ENCODE results near the gene MOV10.
A peak's percentile ranks its signal among the peaks of the same experiment; 100 is the strongest.

Gene MOV10

DNA sequence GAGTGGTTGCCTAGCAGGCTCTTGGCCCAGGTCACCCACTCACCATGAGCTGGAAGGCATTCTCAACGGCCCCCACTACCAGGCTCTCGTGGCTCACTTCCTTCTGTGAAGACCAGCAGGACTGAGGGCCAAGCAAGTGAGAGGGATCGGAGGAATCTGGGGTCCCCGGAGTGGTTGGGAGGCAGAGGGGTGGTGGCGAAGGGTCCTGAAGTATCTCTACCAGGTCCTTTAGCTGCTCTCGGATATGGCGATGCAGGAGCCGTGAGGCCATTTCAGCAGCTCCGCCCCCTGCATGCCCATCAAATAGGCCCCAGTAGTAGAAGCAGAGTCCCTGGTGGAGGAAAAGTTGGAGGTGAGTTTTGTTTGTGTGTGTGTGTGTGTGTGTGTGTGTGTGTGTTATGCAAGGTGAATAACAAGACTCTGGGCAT is 38.3 kb downstream of the MOV10 start:
- Histone ChIP-seq H3K36me3 (ENCODE audit: control insufficient read depth, insufficient read depth, low read length) (no peaks in the 10 kb centered on the region), H3K9me3 (ENCODE audit: control insufficient read depth, low read length) (no peaks in the 10 kb centered on the region), H3K4me1 (ENCODE audit: control insufficient read depth, insufficient read depth, low read length, poor library complexity, severe bottlenecking) (peaks cover 24% of the 10 kb centered on the region), H3K27ac (ENCODE audit: low read depth, low read length, severe bottlenecking) (no peak overlapping the region), H3K4me3 (ENCODE audit: extremely low read depth, insufficient read depth, low read length, poor library complexity, severe bottlenecking) (no peak overlapping the region)
- 71 to 90% methylated on average over 7 to 8 of the region's 9 CpGs for WGBS, 2 experiments (ENCODE audit: insufficient coverage in 2 of 2)

DNA sequence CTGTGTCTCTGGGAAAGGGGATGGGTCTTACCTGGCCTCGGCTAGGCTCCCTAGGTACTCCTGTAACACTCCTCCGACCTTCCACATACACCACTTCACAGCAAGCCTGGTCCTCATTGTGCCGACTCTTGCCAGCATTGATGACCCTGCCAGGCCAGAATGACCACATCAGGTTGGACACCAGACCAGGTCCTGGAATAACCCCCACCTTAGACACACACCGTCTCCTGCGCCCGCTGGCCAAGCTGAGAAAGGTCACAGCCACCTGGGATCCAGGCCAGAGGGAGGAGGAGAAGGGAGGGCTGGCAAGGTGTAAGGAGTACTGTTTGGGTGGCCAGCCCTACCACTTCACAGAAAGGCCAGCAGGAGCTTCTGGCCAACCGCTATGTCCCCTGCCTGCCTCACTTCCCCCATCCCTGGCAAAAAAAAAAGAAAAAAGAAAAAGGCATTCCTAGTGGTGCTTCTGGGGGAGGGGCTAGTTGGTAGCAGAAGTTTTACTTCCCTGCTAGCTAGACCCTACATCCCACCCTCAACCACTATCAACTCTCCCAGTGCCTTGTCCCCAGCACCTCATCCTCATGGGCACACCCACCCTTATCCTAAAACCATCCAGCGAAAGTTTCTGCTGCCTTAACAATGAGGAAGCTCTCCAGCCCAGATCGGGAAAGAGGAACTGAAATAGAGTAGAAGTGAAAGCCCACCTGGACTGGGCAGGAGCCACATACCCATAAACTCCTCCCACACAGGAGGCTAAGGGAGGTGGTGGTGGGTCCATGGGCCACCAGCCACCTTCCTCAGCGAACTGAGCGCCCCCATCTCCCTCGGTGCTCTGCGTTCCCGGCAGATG is 39.2 kb downstream of the MOV10 start:
- Histone ChIP-seq H3K36me3 (ENCODE audit: control insufficient read depth, insufficient read depth, low read length) (no peaks in the 10 kb centered on the region), H3K4me3 (ENCODE audit: extremely low read depth, insufficient read depth, low read length, poor library complexity, severe bottlenecking) (peak overlapping the region; percentile 56), H3K9me3 (ENCODE audit: control insufficient read depth, low read length) (no peaks in the 10 kb centered on the region), H3K4me1 (ENCODE audit: control insufficient read depth, insufficient read depth, low read length, poor library complexity, severe bottlenecking) (peaks cover 20% of the 10 kb centered on the region), H3K27ac (ENCODE audit: low read depth, low read length, severe bottlenecking) (no peak overlapping the region)
- 28 to 89% methylated on average over 3 to 7 of the region's 14 CpGs for WGBS, 2 experiments (ENCODE audit: insufficient coverage in 2 of 2)

GRCh38 chr1:112714313-112715263 is 40.1 kb downstream of the MOV10 start:
- no peaks in the 10 kb centered on the region for H3K36me3 ChIP-seq (ENCODE audit: control insufficient read depth, insufficient read depth, low read length)
- H3K4me3 ChIP-seq (ENCODE audit: extremely low read depth, insufficient read depth, low read length, poor library complexity, severe bottlenecking): peak overlapping the region; percentile 56
- H3K9me3 ChIP-seq (ENCODE audit: control insufficient read depth, low read length): no peaks in the 10 kb centered on the region
- WGBS, 2 experiments (ENCODE audit: insufficient coverage in 2 of 2): 0% methylated on average over 50 to 67 of the region's 86 CpGs
- H3K27ac ChIP-seq (ENCODE audit: low read depth, low read length, severe bottlenecking): no peak overlapping the region
- peaks cover 20% of the 10 kb centered on the region for H3K4me1 ChIP-seq (ENCODE audit: control insufficient read depth, insufficient read depth, low read length, poor library complexity, severe bottlenecking)

DNA sequence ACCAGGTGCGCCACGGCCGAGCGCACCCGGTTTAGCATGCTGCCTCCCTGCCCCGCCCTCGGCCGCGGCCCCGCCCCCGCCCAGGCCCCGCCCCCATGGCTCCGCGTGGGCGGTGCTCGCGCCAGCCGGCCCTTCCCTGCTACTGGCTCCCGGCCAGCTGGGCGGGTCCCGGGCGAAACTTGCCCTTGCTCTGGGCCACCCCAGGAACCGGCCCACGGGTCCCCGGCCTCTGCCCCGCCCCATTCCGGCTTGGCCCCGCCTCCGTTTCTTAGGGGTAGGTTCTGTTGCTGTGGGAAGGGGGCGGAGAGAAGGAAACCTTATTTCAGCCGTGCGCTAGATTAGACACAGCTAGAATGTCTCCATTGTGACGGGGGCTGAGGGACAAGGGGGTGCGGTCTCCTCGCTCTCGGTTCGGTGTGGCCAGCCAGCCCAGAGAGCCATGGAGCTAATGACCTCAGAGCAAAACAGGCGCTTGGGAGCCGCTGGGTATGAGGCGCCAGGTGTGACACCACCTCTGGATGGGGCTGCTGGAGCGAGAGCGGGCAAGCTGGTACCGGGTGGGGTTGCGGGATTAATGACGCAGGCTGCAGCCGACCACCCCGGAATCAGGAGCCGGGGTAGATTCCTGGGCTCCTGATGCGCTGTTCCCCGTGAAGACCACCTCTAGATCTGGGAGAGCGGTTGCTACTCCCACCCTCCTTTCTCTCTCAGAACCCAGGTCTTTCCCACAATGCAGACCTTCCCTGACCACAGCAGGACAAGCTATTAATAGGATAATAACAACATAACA is 41.0 kb downstream of the MOV10 start, which contains the start of gene PPM1J:
Gene PPM1J (minus strand): TSS at position 69 of the 790 bp plus-strand sequence. CDS start 31 bp downstream, at position 38.
- 0 to 1% methylated on average over 29 to 44 of the region's 51 CpGs for WGBS, 2 experiments (ENCODE audit: insufficient coverage in 2 of 2)
- Histone ChIP-seq H3K9me3 (ENCODE audit: control insufficient read depth, low read length) (no peaks in the 10 kb centered on the region), H3K4me3 (ENCODE audit: extremely low read depth, insufficient read depth, low read length, poor library complexity, severe bottlenecking) (peak within 1 kb of the TSS; percentile 56), H3K4me1 (ENCODE audit: control insufficient read depth, insufficient read depth, low read length, poor library complexity, severe bottlenecking) (peaks cover 20% of the 10 kb centered on the region), H3K36me3 (ENCODE audit: control insufficient read depth, insufficient read depth, low read length) (no peaks in the 10 kb centered on the region), H3K27ac (ENCODE audit: low read depth, low read length, severe bottlenecking) (no peak within 1 kb of the TSS)

GRCh38 chr1:112716133-112716720 is 41.8 kb downstream of the MOV10 start:
- peaks cover 17% of the 10 kb centered on the region for H3K4me1 ChIP-seq (ENCODE audit: control insufficient read depth, insufficient read depth, low read length, poor library complexity, severe bottlenecking)
- peak overlapping the region; percentile 56 for H3K4me3 ChIP-seq (ENCODE audit: extremely low read depth, insufficient read depth, low read length, poor library complexity, severe bottlenecking)
- no peaks in the 10 kb centered on the region for H3K9me3 ChIP-seq (ENCODE audit: control insufficient read depth, low read length)
- no peak overlapping the region for H3K27ac ChIP-seq (ENCODE audit: low read depth, low read length, severe bottlenecking)
- H3K36me3 ChIP-seq (ENCODE audit: control insufficient read depth, insufficient read depth, low read length): no peaks in the 10 kb centered on the region
- 8 to 20% methylated on average over 4 to 12 of the region's 13 CpGs for WGBS, 2 experiments (ENCODE audit: insufficient coverage in 2 of 2)

GRCh38 chr1:112717263-112717873 is 42.9 kb downstream of the MOV10 start:
- Histone ChIP-seq H3K36me3 (ENCODE audit: control insufficient read depth, insufficient read depth, low read length) (no peaks in the 10 kb centered on the region), H3K9me3 (ENCODE audit: control insufficient read depth, low read length) (no peaks in the 10 kb centered on the region), H3K4me1 (ENCODE audit: control insufficient read depth, insufficient read depth, low read length, poor library complexity, severe bottlenecking) (peaks cover 13% of the 10 kb centered on the region), H3K4me3 (ENCODE audit: extremely low read depth, insufficient read depth, low read length, poor library complexity, severe bottlenecking) (no peak overlapping the region), H3K27ac (ENCODE audit: low read depth, low read length, severe bottlenecking) (no peak overlapping the region)
- no CpG with 5 or more reads among the region's 2 CpGs for WGBS, 2 experiments (ENCODE audit: insufficient coverage in 2 of 2)

GRCh38 chr1:112718691-112719418 is 44.4 kb downstream of the MOV10 start:
- H3K36me3 ChIP-seq (ENCODE audit: control insufficient read depth, insufficient read depth, low read length): no peaks in the 10 kb centered on the region
- peaks cover 15% of the 10 kb centered on the region for H3K4me1 ChIP-seq (ENCODE audit: control insufficient read depth, insufficient read depth, low read length, poor library complexity, severe bottlenecking)
- no peak overlapping the region for H3K4me3 ChIP-seq (ENCODE audit: extremely low read depth, insufficient read depth, low read length, poor library complexity, severe bottlenecking)
- H3K27ac ChIP-seq (ENCODE audit: low read depth, low read length, severe bottlenecking): no peak overlapping the region
- 35 to 44% methylated on average over 31 to 44 of the region's 44 CpGs for WGBS, 2 experiments (ENCODE audit: insufficient coverage in 2 of 2)
- no peaks in the 10 kb centered on the region for H3K9me3 ChIP-seq (ENCODE audit: control insufficient read depth, low read length)

GRCh38 chr1:112719706-112720105 is 45.2 kb downstream of the MOV10 start:
- H3K4me3 ChIP-seq (ENCODE audit: extremely low read depth, insufficient read depth, low read length, poor library complexity, severe bottlenecking): no peak overlapping the region
- peaks cover 15% of the 10 kb centered on the region for H3K4me1 ChIP-seq (ENCODE audit: control insufficient read depth, insufficient read depth, low read length, poor library complexity, severe bottlenecking)
- H3K36me3 ChIP-seq (ENCODE audit: control insufficient read depth, insufficient read depth, low read length): no peaks in the 10 kb centered on the region
- no peak overlapping the region for H3K27ac ChIP-seq (ENCODE audit: low read depth, low read length, severe bottlenecking)
- whole genome bisulfite sequencing, 2 experiments (ENCODE audit: insufficient coverage in 2 of 2): no CpG with 5 or more reads among the region's 2 CpGs
- H3K9me3 ChIP-seq (ENCODE audit: control insufficient read depth, low read length): no peaks in the 10 kb centered on the region

GRCh38 chr1:112720800-112721199 is 46.3 kb downstream of the MOV10 start:
- Histone ChIP-seq H3K9me3 (ENCODE audit: control insufficient read depth, low read length) (no peaks in the 10 kb centered on the region), H3K36me3 (ENCODE audit: control insufficient read depth, insufficient read depth, low read length) (no peaks in the 10 kb centered on the region), H3K27ac (ENCODE audit: low read depth, low read length, severe bottlenecking) (no peak overlapping the region), H3K4me3 (ENCODE audit: extremely low read depth, insufficient read depth, low read length, poor library complexity, severe bottlenecking) (no peak overlapping the region), H3K4me1 (ENCODE audit: control insufficient read depth, insufficient read depth, low read length, poor library complexity, severe bottlenecking) (peaks cover 14% of the 10 kb centered on the region)
- WGBS, 2 experiments (ENCODE audit: insufficient coverage in 2 of 2): 80% methylated on average over 1 of the region's 3 CpGs; no CpG with 5 or more reads in 1 of the 2 experiments
